ENCODE measurements around the gene CNTNAP4.

CNTNAP4 gene

GRCh38 chr16:76409706-76410105 is 132.5 kb downstream of the CNTNAP4 start:
- DNase-seq, result no peak

- DNase-seq, result no peak
Measured at GRCh38 chr16:76421571-76421970, 144.4 kb downstream of the CNTNAP4 start.

- no peak for DNase-seq
Measured at GRCh38 chr16:76428858-76429257, 151.7 kb downstream of the CNTNAP4 start.

- no peak for DNase-seq
Measured at GRCh38 chr16:76441391-76441790, 164.2 kb downstream of the CNTNAP4 start.

GRCh38 chr16:76441876-76442275 is 164.7 kb downstream of the CNTNAP4 start:
- no peak for DNase-seq

- no peak for DNase-seq
Measured at GRCh38 chr16:76443973-76444372, 166.8 kb downstream of the CNTNAP4 start.

- no peak for DNase-seq
Measured at GRCh38 chr16:76444832-76445231, 167.6 kb downstream of the CNTNAP4 start.

GRCh38 chr16:76445815-76446214 is 168.6 kb downstream of the CNTNAP4 start:
- no peak for DNase-seq

GRCh38 chr16:76446251-76446650 is 169.1 kb downstream of the CNTNAP4 start:
- DNase-seq, result no peak

GRCh38 chr16:76450890-76451289 is 173.7 kb downstream of the CNTNAP4 start:
- no peak for DNase-seq

- DNase-seq, result no peak
Measured at GRCh38 chr16:76455257-76455656, 178.1 kb downstream of the CNTNAP4 start.

GRCh38 chr16:76456016-76456415 is 178.8 kb downstream of the CNTNAP4 start:
- DNase-seq, result no peak

- DNase-seq, result no peak
Measured at GRCh38 chr16:76459111-76459510, 181.9 kb downstream of the CNTNAP4 start.

- DNase-seq, result no peak
Measured at GRCh38 chr16:76461836-76462235, 184.6 kb downstream of the CNTNAP4 start.

- no peak for DNase-seq
Measured at GRCh38 chr16:76464955-76465620, 187.9 kb downstream of the CNTNAP4 start.

GRCh38 chr16:76466871-76467270 is 189.7 kb downstream of the CNTNAP4 start:
- no peak for DNase-seq

- DNase-seq, result no peak
Measured at GRCh38 chr16:76474048-76474447, 196.8 kb downstream of the CNTNAP4 start.

GRCh38 chr16:76478105-76478504 is 200.9 kb downstream of the CNTNAP4 start:
- DNase-seq, result no peak

GRCh38 chr16:76483307-76483909 is 206.2 kb downstream of the CNTNAP4 start:
- no peak for DNase-seq

- no peak for DNase-seq
Measured at GRCh38 chr16:76484020-76484419, 206.8 kb downstream of the CNTNAP4 start.

GRCh38 chr16:76486740-76487139 is 209.5 kb downstream of the CNTNAP4 start:
- no peak for DNase-seq

GRCh38 chr16:76487411-76488064 is 210.3 kb downstream of the CNTNAP4 start:
- DNase-seq, result no peak

- DNase-seq, result no peak
Measured at GRCh38 chr16:76488065-76488417, 210.8 kb downstream of the CNTNAP4 start.

GRCh38 chr16:76490036-76490639 is 212.9 kb downstream of the CNTNAP4 start:
- DNase-seq, result no peak

Data from activated CD4-positive, alpha-beta T cell treated with anti-CD3 and anti-CD28 coated beads for 1 hour (primary cell).